NOMO-1 treated with dmso at 0.1 percent for 144 hours (cell line): ENCODE data around the gene PLCB4.

Source experiments
- DNase-seq: peaks from one replicate; lab custom pipeline; 2025; ENCODE audit not compliant: unreplicated experiment; lab: John Stamatoyannopoulos, UW

Gene PLCB4

DNA sequence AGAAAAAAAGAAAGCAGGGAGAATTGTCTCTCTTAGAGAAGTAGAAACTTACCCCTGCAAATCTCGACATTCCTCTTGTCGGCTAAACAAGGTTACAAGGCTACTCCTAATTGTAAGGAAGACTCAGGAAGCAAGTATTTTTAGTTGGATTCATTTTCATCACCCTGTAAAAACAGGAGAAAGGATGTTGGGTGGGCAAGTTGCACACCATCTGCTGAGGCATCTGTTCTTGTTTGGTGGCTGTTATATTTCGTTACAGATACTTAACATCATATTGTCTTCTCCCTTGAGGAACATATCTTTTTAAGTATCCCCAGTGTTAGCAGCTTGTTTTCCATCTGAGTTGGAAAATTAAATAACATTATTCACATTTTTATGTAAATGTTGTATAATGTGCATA lies 187.5 kb downstream of the PLCB4 start:
- no peak for DNase-seq

DNA sequence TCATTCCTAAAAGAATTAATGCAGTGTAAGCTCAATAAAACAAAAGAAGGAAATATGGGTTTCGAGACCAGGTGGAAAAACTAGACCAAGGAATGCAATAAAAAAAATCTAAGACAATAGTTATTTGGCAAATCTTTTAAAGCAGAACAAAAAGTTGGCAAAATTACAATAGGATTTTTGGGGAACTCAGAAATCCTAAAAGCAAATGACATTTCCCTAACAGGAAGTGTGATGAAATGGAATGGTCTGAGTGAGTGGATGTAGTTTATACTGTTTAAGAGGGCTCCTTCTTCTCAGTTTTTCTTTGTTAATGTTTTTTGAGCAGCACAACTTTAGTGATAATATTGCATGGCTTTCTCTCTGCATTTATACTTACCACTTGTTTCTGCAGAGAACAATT lies 190.0 kb downstream of the PLCB4 start:
- no peak for DNase-seq

DNA sequence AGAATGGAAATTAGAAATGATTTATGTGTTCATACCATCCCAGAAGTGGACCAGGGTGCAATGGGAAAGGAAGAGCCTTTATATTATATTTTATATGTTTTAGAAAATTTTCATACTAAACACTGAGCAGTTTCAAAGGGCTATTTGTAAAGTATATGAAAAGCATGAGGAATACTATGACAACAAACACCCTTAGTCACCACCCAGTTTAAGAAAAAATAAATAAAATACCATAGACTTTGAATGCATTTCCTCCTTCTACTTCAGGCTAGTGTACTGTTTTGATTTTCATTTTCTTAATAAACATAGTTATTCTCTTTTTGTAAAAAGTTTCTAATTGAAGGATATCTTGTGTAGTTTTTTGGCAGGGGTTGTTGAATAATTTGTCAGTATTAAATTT lies 191.1 kb downstream of the PLCB4 start:
- no peak for DNase-seq

GRCh38 chr20:9261781-9262180 lies 192.9 kb downstream of the PLCB4 start:
- no peak for DNase-seq

DNA sequence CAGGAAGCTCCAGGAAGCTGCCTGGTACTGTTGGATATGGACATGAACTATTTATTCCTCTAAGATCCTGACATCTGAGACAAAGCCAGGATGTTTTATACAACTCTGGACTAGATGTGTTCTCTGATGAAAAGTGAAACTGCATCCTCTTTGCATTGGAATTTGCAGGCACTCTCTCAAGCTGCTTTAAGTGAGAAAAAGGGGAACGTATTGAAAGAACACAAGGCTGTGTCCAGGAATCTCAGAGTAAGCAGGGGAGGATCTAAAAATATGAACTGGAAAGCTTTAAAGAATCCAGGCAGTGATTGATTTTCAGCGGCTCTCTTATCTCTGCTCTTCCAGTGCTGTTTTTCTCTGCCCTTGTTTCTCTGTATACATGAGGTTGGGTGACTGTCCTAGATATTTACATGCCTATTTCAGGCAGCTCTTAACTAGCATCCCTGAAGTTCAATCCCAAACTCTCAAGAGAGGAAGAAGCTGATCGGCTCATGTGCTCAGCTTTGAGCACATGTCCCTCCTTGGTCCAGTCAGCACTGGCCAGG lies 193.8 kb downstream of the PLCB4 start:
- DNase-seq = no peak

DNA sequence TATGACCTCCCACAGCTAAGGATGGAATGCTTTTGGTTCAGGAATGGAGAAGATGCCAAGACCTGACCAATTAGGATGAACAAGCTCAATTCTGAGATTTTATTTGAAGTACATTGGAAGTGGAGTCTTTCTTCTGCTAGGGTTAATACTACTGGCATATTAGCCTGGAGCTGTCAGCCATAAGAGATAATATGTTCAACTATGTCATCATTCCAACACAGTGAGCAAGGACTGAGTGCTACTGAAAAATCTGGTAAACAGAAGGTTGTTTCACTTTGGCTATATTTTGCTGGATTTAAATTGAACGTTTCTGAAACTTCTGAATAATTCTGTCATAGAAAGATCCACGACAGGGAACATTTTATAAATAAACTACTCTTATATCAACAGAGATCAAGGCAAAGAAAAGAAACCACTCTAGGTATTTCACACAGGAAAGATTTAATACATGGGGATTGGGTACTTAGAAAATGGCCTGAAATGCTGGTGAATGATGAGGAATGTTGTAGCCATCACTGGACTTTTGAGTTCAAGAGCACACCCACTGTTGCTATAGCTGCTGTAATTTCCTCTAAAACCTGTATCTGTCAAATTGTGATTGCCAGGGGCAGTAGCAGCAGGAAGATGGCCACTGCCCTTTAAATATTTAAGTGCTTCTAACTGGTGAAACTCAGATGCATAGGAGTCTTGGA lies 200.5 kb downstream of the PLCB4 start:
- DNase-seq = no peak

GRCh38 chr20:9270831-9271230 lies 201.9 kb downstream of the PLCB4 start:
- no peak for DNase-seq

- DNase-seq = no peak
Measured at GRCh38 chr20:9276966-9277468, 208.1 kb downstream of the PLCB4 start.

DNA sequence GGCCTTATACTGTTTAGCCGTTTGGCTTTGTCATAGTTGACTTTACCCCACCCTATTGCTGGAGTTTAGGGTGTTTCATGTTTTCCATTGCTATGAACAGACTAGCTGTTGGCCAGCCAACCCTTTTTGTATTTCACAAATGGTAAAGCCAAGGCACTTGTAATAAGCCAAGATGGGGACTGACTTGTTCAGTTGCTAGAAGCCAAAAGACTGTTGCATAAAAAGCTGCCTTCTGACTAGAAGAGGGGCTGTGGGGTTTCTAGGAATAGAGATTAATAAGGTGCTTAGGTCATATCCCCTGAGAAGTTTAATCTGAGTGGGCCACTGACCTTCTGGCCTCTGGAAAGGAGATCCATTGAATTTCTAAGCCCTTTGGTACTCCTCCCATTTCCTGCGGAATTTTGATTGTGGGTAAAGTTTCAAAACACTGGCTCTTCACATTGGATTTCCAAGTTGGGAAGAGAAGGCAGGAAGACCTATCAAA lies 211.1 kb downstream of the PLCB4 start:
- no peak for DNase-seq

DNA sequence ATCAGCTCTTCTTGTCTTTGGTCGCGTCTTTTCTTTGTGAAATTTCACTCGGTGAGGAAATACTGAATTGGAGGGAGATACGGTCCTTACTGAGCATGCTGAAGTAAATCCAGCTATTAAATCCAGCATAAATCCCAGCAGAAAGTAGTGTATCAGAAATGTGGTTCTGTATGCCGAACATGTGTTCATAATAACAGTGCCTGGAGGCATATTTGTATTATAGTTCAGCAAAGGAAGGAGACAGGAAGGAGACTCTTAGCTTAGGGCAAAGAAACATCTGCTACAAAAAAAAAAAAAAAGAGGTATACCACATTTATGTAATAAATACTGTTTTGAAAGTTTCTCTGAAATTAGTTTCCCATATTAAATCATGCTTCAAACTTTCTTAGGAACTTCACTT lies 211.8 kb downstream of the PLCB4 start:
- DNase-seq = no peak

- DNase-seq = no peak
Measured at GRCh38 chr20:9281803-9282202, 212.9 kb downstream of the PLCB4 start.

DNA sequence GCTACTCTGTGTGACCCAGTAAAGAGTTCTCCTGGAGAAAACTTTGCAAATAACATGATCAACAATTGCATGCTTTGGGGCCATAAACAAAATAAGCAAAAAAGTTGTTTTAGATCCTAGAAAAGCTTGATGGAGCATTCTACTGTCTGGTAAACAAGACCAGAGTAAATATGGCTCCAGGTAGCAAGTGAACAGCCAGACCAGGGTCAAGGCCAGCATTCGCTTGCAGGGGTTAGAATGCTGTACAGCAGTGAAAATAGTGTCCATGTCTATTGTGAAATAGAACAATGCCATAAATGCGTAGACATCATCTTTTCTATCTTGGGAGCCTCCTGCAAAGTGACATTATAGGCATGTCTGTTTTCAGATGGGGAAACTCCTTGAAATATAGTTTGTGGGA lies 216.7 kb downstream of the PLCB4 start:
- DNase-seq = no peak

DNA sequence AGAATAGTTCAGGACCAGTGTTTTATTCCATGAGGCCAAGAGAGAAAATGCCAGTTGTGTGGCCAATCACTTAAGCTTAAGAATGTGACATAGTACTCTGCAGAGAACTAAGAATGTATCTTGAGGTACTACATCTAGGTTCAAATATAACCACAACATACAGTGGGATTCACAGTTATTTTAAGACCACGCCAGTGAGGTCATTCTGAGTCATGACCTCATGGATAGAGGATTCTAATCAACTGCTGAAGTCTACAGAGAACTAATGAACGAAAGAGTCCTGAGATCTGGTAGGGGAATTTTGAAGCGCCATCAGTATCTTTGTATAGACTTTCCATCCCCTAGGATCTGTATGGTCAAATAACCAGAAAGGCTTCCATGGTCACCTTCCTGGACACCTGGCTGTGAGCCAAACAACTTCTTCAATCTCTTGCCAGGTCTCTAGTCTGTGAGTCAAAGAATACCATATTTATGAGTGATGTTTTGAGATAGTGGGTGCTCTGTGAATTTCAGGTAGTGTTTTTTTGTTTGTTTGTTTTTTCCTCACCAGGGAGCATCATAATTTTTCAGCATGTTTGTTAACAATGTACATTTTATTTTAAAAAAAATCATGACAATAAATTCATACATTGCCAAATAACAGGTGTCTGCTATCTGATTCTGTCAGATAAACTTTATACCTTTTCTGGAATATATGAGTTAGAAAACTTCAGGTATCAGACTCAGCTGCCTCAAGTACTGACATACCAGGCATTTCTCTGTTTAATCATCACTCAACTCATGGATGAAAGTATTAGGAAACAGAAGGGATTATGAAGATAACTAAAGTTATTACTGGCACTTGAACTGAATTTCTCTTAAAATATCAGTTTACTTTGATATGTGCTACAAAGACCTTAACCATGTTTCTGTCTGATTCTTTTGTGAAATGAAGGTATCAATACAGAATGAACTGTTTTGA lies 217.9 kb downstream of the PLCB4 start:
- DNase-seq = no peak

DNA sequence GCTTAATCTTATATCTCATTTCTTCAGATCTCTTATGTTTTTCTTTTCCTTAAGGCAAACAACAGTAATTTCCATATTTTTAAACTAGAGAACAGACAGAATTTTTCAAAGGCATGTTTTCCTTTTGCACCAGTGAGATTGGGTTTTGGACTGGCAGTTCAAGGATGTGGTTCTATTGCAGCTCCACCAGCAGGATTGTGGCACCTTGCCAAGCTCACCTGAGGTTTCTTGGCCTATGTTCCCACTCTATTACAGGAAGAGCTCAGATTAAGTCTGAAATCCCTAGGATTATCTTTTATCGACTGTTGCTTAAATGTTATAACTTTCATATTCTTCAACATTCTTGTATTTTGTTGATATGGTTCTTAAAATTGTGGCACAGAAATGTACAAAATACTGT lies 218.9 kb downstream of the PLCB4 start:
- DNase-seq = no peak

GRCh38 chr20:9290331-9290730 lies 221.4 kb downstream of the PLCB4 start:
- no peak for DNase-seq

DNA sequence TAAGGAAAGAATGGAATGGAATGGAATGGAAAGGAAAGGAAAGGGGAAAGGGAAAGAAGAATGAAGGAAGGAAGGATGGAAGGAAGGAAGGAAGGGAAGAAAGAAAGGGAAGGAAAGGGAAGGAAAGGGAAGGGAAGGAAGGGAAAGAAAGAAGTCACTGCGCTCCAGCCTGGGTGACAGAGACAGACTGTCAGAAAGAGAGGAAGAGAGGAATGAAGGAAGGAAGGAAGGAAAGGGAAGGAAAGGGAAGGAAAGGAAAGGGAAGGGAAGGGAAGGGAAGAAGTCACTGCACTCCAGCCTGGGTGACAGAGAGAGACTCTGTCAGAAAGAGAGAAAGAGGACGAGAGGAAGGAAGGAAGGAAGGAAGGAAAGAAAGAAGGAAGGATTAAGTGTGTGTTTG lies 224.3 kb downstream of the PLCB4 start:
- no peak for DNase-seq

GRCh38 chr20:9294041-9294440 lies 225.2 kb downstream of the PLCB4 start:
- no peak for DNase-seq

- DNase-seq = no peak
Measured at GRCh38 chr20:9298906-9299305, 230.0 kb downstream of the PLCB4 start.

- no peak for DNase-seq
Measured at GRCh38 chr20:9300080-9300479, 231.2 kb downstream of the PLCB4 start.

- no peak for DNase-seq
Measured at GRCh38 chr20:9300534-9300933, 231.6 kb downstream of the PLCB4 start.
